Stimulated activated CD4-positive, alpha-beta T cell treated with anti-CD3 and anti-CD28 coated beads, TNF-alpha, amount 100 ng/mL, for 48 hours (primary cell): Measurements from ENCODE around the gene NEURL2.

Experiments used
- DNase-seq, 3 donors: peaks; one replicate each; pipeline ENCODE4 v3.0.0-alpha.2; 2020; ENCODE audit warnings: low read depth in 3 of 3

The NEURL2 gene

GRCh38 chr20:45841407-45842129 lies 49.4 kb downstream of the NEURL2 start:
- no peak for DNase-seq

GRCh38 chr20:45840700-45841198 lies 50.3 kb downstream of the NEURL2 start:
- DNase-seq: no peak
